NCI-H187 (cell line): Measurements from ENCODE around the gene KIAA0232.

ENCODE experiments used
- DNase-seq, 2 experiments: peaks; one replicate each; lab custom pipeline; 2025; lab: John Stamatoyannopoulos, UW

Gene KIAA0232

DNA sequence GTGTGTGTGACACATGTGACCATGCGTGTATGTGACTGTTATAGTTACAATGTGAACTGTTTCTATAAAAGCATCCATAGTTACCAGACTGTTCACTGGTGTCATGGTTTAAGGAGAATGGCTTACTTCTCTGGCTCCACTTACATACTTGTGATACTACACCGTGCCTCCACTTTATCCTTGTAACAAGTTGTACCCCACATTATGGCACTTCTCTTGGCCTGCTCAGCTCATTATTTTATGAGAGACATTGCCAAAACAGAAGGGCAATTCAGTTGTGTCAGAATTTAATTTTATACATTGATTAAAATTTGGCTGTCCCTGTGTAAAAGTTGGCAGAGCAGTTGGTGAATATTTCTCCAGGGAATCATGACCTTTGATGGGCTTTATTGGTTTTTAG, 64.7 kb downstream of the KIAA0232 start:
- no peak for DNase-seq

DNA sequence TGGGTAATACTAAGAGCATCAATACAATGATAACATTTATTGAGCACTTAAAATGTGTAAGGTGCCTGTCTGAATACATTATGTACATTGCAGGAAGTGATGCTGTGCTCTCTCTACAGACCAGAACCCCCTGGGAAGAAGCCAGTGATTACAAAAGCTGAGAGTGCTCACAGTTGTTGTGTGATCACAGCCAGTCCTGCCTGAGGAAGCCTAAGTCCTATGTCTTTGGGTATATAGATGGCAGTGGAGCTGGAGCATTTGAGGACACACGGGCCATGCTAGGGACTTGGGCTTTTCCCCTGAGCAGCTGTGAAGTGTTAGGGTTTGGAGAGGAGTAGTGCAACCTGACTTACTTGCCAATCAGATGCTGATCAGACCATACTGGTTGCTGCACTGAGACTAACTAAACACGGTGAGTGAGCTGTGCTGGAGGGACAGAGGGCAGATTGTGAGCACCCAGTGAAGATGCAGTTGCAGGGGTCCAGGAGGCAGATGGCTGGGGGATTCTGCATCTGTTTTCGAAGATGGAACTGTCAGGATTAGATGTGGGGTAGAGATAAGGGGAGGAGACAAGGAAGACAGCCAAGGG, 66.3 kb downstream of the KIAA0232 start:
- DNase-seq: no peak

DNA sequence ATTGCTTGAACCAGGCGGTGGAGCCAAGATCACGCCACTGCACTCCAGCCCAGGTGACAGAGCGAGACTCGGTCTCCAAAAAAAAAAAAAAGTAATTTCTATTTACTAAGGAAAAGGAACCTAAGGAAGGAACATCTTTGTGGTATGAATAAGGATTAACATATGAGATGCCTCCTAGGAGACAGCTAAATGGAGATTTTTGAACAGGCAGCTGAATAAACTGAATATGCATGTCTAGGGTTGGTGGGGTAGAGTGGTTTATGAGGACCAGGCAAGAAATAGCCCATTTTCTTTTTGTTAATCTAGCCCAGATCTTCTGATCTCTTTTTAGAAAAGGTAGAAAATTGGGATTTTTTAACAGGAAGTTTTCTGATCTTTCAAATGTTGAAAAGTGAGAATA, 67.2 kb downstream of the KIAA0232 start:
- no peak for DNase-seq

DNA sequence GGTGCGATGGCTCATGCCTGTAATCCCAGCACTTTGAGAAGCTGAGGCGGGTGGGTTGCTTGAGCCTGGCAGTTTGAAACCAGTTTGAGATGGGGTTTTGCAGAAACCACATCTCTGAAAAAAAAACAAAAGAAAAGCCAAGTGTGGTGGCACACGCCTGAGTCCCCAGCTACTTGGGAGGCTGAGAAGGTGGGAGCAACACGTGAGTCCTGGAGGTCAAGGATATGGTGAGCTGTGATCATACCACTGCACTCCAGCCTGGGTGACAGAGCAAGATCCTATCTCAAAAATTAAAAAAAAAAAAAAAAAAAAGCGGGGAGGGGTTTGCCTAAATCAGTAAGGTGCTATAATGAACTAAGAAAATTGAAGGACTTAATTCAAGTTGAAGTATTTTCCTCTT, 68.9 kb downstream of the KIAA0232 start:
- no peak for DNase-seq

DNA sequence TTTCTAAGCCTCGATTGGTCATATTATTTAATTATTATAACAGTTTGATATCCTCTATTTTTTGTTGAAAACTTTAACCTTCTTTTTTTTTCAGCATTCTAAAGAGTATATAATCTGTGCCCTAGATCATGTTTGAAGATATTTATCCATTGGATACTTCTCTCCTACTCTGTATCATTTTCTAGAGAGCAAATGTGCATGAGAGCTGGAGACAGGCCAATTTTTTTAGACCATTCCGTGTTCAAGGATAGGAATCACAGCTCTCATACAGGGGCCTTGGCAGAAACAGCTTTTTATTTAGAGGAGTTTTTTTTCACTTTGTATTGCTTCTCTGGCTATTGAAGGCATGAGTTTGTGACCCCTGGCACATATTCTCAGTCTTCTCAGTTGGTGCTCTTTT, 69.4 kb downstream of the KIAA0232 start:
- DNase-seq: no peak

DNA sequence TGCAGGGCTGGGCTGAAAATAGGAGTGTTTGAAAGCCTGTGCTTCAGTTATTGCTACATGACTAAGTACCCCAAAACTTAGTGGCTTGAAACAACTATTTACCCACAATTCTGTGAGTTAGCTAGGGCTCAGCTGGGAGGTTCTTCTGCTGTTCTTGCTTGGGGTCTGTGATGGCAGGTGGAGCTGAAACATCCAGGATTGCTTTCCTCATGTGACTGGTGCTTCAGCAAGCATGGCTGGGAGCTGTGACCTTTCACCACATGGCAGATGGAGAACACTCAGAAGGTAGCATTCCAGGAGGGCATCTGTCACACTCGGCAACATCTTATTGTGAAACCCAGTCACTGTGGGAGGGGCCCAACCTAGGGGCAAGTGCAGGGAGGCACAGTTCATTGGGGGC, 70.1 kb downstream of the KIAA0232 start:
- DNase-seq: no peak

DNA sequence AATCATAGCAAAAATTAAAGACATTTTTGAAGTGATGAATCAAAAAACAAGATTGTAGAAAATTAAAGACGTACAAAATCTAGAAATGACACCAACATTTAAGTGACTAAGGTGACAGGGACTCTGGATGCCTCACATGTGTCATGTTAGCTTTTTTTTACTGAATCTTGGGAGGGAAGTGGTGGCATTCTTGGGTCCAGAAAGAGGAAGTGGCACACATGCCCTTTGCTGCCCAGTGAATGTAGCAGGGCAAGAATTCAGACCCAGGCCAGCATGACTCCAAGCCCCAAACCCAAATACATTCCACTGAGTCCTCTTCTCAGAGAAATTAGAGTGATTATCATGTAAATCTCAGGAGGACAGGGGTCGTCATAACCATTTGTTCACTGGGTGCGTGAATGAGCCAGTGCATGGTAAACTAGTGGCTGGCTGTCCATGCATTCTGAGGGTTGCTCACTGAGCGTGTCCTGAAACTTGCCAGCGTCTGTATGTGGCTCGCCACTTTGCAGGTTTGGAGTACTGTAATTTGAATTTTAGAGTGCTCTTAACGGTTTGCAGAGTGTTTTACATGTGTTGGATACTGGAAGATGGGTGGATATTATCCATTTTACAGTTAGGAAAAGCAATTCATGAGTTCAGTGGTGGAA, 71.7 kb downstream of the KIAA0232 start:
- DNase-seq: peak; percentile 35 to 70

DNA sequence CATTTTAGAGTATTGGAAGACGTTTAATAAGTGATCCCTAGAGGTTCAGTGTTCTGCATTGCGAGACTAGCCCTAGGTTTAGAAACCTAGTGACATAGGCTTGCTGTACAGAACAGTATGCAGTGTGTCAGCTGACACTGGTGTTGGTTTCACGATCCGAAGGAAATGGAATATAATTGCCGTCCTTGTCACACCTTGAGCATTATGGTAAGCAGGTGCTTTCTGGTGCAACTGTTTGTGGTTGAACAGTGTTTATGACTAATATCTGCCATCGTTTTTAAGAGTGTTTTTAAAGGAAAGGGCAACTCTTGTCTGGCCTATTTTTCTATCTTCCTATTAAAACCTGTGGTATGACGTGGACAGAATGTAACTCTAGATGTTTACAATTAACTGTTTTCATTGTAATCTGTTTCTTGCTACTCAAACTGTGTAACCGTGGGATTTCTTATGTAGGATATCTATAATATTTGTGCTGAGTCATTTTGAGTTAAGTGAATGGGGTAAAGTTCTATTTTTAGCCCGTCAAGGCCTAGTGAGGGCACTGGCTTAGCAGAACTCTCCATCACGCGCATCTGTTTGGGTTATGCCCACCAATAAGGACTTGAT, 73.3 kb downstream of the KIAA0232 start:
- DNase-seq: no peak

DNA sequence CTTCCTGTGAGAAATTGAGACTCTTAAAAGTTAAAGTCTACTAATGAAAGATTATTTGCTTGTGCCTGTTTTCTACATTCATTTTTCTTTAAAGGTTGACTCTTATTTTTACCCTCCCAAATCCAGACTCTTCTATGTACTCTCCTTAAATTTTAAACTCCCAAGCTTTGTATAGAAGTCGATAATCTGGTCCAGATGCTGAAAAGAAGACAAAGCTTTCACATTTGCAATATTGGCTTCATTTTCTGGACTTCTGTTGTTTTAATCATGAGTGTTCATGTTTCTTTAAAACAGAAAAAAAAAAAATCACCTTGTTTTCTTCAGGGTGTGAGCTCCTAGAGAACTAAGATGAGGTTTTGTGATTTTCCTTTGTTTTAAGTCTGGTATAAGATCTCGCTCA, 73.9 kb downstream of the KIAA0232 start:
- no peak for DNase-seq

DNA sequence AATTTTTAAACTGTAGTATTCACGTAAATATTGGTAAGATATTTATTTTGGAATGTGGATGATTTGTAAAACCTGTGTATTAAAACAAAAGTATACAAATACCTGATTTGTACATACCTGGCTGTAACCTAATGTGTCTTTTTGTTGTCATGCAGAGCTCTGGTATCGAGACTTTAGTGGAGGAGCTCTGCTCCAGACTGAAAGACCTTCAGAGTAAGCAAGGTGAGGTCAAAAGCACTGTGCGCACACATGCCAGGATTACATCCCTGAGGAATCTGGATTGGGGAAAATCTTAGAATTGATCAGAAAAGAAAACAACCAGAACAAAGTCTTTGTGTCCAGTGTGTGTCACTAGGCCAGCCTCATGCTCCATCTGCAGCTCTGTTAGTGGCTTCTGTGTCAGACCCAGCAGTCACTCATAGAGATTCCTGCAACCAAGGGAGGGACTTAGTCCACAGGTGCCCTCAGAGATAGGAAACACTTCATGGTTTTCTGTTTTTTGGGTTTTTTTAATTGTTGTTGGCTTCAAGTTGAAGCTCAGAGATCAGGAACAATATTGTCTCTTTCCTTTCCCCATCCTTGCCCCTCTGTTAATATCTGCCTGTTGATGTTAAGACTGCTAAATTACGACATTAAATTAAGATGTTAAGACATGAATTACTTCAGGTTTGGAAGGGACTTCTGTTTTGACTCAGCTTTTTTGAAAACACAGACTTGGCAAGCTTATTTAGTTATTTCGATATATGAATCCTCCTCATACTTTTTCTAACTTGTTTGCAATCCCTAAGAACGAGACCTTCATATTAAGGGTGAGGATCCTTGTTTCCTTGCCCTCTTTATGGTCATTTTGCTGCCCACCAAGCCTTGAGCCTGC, 74.7 kb downstream of the KIAA0232 start:
- DNase-seq: no peak

DNA sequence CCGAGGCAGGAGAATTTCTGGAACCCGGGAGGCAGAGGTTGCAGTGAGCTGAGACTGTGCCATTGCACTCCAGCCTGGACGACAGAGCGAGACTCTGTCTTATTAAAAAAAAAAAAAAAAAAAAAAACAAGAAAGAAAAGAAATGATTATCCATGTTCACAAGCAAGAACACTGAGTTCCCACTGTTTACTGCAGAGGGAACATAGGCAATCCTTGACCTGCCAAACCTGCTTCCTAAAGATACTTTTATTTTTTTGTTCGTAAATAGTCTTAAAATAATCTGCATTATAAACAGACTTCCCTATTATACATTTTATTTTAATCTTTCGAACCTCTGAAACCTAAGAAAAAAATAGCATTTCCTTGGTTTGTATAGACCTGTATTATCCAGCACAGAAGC, 76.5 kb downstream of the KIAA0232 start:
- DNase-seq: no peak

DNA sequence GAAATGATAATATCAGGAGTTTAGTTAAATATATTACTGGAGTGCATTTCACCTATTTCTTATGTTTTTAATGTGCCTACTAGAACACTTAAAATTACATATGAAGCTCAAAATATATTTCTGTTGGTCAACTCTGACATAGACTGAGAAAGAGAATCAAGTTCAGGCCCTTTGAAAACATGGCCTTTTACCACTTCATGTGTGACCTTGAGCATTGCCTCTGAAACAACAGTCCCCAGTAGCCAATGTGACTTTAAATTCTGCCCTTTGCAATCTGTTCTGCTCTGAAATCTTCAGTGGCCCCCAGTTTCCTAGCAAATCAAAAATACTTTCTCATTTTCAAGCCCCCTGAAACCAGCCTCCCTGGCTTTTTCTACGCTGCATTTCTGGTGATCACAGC, 77.0 kb downstream of the KIAA0232 start:
- no peak for DNase-seq

DNA sequence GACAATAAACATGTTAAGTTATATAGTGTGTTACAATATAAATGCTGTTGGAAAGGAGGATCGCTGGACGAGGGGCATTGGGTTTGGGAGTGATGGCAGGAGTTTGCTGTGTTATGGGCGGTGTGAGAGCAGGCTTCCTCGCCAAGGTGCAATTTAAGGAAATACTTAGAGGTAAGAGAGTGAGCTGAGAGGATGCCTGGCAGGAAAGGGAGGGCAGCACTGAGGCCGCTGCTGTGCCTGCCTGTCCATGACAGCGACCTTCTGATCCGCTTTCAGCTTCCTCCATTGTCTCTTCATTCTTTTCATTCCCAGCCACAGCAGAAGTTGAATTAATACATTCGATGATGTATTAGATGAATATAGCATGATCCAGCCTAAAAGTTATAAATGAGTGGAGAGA, 85.9 kb downstream of the KIAA0232 start:
- DNase-seq: no peak

DNA sequence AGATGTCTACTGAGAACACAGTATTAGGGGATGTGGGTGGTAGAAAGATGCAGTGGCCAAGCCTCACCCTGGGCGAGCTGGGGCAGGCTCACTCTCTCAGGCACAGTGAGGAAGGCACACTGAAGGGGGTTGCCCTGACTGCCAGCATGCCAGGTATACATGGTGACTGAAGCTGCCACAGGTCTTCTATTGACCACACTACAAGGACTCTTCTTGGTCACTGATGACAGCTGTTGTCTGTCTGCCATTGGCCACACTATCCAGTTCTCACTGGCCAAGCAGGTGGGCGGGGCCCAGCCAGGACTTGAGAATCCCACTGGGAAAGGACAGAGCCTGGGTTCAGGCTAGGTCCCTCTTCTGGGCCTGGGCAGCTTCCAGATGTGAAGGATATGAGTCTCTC, 87.4 kb downstream of the KIAA0232 start:
- no peak for DNase-seq

DNA sequence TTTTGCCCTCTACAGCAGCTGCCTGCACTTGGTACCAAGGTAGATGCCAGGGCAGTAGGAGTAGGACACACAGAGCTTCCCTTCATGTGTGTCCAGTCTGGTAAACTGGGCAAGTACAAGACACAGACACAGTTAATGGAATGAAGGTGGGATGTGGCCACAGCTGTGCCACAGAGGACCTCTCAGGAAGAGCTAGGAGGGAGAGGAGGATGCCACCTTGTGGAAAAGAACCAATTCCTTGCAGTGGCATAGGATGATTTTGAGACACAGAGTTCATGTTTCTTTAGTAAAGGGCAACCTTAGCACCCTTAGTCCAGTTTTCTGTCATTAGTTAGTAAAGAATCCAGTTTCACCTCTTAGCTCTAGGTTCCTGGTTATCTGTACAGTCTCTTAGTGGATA, 90.8 kb downstream of the KIAA0232 start:
- no peak for DNase-seq

DNA sequence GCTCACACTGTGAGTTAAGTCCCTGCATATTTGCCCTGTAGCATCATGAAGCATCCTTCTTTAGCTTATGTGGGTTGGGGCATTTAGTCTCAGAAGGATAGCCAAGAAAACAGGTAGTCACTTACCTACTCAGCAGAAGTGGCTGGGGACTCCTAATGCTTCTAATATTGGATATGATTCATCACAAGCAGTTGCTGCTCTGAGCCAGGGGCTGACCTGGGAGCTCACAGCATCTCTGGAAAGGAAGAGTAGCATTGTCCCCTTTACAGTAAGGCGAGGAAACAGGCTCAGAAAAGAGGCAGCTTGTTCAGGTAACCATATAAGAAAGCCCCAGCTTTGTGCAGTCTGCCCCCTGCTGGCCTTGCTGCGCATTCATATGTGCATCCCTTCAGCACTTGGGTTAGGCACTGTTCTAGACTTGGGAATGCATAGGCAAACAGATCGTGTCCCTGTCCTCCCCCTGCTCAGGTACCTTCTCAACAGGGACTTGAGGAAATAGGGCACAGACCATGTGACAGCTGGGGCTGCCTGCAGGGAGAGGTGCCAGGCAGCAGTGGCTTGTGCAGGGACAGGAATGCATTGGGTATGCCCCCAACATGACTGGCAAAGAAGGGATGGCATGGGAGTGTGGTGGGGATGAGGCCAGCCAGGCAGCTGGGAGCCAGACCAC, 91.4 kb downstream of the KIAA0232 start:
- peak in 1 of 2 experiments; percentile 12 for DNase-seq

DNA sequence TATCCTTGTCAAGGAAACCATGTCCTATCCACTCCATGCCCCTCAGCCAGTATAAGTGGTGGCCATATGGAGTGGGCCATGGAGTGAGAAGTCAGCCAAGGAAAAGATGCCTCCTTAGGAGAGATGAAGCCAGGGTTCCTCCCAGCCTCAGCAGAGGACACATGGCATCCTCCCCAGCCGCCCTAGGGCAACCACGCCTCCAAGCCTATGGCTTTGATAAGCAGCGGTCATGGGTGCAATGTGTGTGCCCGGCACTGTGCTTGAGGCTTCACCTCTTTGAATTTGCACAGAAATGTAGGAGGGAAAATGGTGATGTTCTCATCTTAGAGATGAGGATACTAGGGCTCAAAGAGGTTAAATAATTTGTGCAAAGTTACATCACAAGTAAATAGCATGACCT, 92.5 kb downstream of the KIAA0232 start:
- no peak for DNase-seq

DNA sequence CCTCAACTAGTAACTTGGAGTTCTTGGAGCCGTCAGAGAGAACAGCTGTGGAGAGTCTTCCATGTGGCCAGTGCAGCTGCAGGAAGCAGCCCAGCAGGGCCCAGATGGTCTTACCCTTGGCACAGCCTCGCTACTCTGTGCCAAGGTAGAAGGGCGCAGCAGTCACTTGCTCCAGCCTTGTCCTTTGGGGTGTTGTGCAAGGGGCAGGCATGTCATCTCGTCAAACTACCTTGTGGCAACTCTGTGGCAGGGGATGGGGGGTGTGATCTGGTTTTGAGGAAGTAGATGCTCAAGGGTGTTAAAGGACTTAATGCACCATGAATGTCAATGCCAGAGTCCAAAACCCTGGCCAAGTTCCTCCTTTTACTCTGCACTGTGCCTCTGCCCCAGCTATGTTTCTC, 92.9 kb downstream of the KIAA0232 start:
- DNase-seq: no peak

DNA sequence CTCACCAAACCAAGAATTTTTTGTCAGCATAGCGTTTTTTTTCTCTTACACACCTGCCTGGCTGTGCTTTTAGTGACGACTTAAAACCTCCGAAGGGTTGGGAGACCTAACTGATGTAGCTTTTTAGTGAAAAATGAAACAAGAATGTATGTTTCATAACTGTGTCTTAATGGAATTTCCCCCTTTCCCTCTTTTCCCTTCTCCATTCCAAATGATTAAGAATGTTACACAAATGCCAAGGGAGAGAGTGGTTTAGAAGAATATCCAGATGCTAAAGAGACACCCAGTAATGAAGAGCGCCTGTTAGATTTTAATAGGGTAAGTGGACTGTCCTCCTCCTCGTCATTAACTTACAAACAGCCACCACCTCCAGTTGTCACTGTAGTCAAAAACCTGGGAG, 93.9 kb downstream of the KIAA0232 start:
- DNase-seq: no peak

DNA sequence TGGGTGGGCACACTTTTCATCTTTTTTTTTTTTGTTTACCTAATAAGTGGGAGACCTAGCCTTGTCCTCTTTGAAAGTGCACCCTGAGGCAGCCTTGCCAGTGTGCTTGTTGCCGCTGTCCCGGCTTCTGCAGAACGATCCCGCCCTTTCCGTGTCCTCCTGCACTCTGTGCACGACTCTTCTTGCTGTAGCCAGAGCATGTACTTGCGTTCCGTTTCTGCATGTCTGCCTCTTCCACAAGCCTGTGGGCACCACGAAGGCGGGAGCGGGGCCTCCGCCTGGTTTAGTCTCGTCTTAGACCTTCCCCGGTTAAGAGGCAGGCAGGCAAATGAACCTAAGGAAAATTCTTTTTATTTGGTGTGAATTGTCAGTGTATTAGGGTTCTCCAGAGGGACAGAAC, 94.5 kb downstream of the KIAA0232 start:
- DNase-seq: no peak

DNA sequence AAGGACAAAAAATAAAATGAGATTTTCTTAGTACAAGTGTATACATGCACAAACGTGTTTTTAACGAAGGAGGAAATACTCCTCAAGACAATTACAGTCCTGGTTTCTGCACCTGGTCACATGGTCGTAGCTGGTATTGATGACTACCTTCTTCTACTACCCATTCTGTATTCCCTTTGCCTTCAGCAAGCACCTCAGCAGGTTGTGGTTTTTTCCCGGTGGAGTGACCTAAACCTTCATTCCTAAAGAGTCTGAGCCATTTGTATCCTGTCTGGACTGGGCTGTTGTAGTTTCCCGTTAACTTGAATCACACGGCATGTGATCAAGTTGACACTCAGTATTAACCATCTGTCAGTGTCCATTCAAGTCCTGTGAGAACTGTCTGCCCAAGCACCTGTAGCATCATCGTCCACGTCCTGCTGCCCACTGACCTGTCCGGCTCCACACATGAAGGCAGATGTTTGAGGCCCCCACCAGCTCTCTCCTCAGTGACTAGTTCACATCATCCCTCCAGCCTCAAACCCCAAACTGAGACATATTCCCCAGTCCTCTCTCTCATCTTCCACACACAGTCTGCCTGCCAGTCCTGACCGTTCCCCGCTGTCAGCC, 96.0 kb downstream of the KIAA0232 start:
- DNase-seq: no peak

DNA sequence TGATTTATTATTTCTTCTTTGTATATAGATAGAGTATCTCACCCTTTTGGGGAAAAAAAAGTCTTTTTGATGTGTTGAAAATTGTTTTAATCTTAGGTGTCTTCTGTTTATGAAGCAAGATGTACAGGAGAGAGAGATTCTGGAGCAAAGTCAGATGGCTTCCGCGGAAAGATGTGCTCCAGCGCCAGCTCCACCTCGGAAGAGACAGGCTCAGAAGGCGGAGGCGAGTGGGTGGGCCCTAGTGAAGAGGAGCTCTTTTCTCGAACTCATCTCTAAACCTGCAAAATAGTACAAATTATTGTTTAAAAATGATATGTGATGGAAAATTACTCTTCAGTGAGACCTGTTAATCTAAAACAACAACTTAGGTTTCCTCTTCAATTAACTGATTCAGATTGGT, 98.2 kb downstream of the KIAA0232 start:
- no peak for DNase-seq
